Measurements from ENCODE around the gene ZBTB43. TPM values are rescaled to one million over a fixed set of nuclear protein-coding genes. Genes with fewer than 3 reads are reported as not detected.

Gene ZBTB43
- total RNA-seq, 4 donors from 2014 or later: 11.6 to 141 (median 16.2) TPM

DNA sequence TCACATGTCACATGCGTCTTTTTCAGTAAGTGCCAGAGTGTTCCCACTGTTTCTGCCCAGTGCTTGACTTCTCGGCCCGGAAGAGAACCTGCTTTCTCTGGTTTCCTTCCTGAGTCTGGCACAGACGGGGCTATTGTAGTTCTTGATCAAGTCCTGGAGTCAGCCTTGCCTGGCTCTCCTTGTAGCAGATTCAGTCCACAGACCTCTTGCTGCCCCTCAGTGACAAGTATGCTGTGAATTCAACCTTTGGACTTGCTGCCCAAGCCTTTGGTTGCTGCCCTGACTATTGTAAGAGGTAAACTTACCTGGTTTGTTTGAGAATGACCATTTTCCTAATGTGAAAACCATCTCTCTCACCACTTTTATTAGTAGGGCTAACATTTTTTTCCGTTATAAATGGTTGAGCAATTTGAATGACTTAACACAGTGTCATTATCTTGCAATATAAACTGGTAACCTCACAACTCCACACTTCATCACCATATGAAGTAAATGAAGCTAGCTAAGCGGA, 80.3 kb downstream of the ZBTB43 start:
- no peak overlapping the region for H3K4me3 ChIP-seq
- no peak for DNase-seq
- H3K27ac ChIP-seq: no peak overlapping the region
- H3K4me1 ChIP-seq: no peaks in the 10 kb centered on the region
- H3K36me3 ChIP-seq: peaks cover 0 to 17% (median 0%) of the 10 kb centered on the region in 3 donors
- no peaks in the 10 kb centered on the region for H3K9me3 ChIP-seq
- TF ChIP-seq POLR2A (IDR thresholded peaks at IDR 0.05): no peak
- TF ChIP-seq, protein P1, sequence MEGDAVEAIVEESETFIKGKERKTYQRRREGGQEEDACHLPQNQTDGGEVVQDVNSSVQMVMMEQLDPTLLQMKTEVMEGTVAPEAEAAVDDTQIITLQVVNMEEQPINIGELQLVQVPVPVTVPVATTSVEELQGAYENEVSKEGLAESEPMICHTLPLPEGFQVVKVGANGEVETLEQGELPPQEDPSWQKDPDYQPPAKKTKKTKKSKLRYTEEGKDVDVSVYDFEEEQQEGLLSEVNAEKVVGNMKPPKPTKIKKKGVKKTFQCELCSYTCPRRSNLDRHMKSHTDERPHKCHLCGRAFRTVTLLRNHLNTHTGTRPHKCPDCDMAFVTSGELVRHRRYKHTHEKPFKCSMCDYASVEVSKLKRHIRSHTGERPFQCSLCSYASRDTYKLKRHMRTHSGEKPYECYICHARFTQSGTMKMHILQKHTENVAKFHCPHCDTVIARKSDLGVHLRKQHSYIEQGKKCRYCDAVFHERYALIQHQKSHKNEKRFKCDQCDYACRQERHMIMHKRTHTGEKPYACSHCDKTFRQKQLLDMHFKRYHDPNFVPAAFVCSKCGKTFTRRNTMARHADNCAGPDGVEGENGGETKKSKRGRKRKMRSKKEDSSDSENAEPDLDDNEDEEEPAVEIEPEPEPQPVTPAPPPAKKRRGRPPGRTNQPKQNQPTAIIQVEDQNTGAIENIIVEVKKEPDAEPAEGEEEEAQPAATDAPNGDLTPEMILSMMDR (IDR thresholded peaks at IDR 0.05): no peak
- no peaks in the 10 kb centered on the region for H3K27me3 ChIP-seq

DNA sequence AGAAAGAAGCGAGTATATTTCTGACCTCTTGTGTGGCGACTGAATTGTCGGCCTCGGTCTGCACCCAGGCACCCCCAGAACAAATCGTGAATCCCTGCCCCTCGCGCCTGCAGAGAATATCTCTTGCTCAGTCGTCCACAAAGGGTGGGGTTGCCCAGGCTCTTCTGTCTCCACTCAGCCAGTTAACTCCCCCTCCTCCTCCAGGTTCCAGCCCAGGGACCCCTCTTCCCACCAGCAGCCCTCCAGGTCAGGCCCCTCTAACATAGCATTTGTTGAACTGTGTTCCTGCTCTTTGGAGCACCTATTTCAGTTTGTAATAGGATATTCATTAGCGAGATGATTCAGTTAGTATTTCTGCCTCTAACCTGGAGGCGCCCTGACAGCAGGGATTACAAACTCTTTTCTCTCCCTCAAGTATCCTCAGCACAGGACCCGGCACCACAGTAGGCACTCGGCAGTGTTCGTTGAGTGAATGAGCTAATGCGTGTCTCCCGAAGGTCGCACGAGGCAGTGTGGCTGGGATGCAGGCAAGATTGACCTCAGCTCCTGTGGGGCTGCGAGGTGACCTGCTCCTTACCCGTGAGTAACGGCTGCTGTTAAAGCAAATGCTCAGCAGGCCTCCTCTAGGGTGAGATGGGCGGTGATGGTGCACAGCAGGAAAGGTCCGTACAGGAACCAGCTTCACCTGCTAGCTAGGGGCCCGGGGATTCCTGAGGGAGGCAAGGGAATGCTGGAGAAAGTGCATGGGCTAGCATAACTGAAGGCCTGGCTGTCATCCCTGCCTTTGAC, 81.4 kb downstream of the ZBTB43 start:
- Histone ChIP-seq H3K9me3 (no peaks in the 10 kb centered on the region), H3K27ac (no peak overlapping the region), H3K4me3 (no peak overlapping the region), H3K4me1 (no peaks in the 10 kb centered on the region), H3K36me3 (peaks cover 0 to 7% (median 0%) of the 10 kb centered on the region in 3 donors), H3K27me3 (no peaks in the 10 kb centered on the region)
- no peak for DNase-seq
- TF ChIP-seq, protein P1 (IDR thresholded peaks at IDR 0.05): no peak
- no peak for TF ChIP-seq POLR2A (IDR thresholded peaks at IDR 0.05)

DNA sequence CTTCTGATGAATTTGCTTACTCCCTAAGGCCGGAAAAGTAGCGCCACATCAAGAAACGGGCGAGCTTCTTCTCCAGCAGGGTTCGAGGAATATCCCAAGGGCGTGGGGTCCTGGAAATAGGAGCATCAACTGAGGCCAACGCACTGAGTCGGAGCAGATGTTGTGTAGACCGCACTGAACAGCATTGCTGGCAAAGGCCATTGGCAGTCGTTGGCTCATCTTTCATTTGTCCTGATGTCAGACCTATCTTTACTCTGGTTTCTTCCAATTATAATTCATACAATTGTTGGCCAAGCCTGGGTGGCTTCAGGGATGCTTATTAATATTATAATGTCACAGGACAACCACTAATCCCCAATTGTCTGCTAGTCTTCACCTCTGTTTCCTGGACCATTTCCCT, 82.1 kb downstream of the ZBTB43 start:
- TF ChIP-seq, protein P1 (IDR thresholded peaks at IDR 0.05): no peak
- TF ChIP-seq POLR2A (IDR thresholded peaks at IDR 0.05): no peak
- no peak overlapping the region for H3K4me3 ChIP-seq
- no peaks in the 10 kb centered on the region for H3K4me1 ChIP-seq
- no peaks in the 10 kb centered on the region for H3K9me3 ChIP-seq
- H3K36me3 ChIP-seq: peaks cover 0 to 1% (median 0%) of the 10 kb centered on the region in 3 donors
- H3K27me3 ChIP-seq: no peaks in the 10 kb centered on the region
- H3K27ac ChIP-seq: no peak overlapping the region
- DNase-seq: no peak

Other genes starting within 250 kb of the ZBTB43 start
- gene LMX1B, start 191.1 kb upstream of the ZBTB43 start, total RNA-seq: not detected
- 10 to 100 TPM in 3 of 4 donors, 1 to 10 TPM in 1; 7.4 to 12.3 (median 10.6) TPM for gene ZBTB34, start 55.6 kb downstream of the ZBTB43 start, total RNA-seq
- gene RALGPS1, start 109.7 kb downstream of the ZBTB43 start, total RNA-seq: 100 to 1,000 TPM in 3 of 4 donors, 10 to 100 TPM in 1; 38.8 to 158 (median 141) TPM

All from Peyer's patch (tissue), 4 donors.